Measurements from ENCODE around the gene SP140. TPM values are rescaled to one million over a fixed set of nuclear protein-coding genes. Genes with fewer than 3 reads are reported as not detected.

SP140 gene
- total and polyA plus RNA-seq, 9 of the 15 experiments (the other 6 are each of a cell fraction or from before 2014, with no cell fraction given) = 0.04 to 1.1 (median 0.57) TPM; not detected in 1

DNA sequence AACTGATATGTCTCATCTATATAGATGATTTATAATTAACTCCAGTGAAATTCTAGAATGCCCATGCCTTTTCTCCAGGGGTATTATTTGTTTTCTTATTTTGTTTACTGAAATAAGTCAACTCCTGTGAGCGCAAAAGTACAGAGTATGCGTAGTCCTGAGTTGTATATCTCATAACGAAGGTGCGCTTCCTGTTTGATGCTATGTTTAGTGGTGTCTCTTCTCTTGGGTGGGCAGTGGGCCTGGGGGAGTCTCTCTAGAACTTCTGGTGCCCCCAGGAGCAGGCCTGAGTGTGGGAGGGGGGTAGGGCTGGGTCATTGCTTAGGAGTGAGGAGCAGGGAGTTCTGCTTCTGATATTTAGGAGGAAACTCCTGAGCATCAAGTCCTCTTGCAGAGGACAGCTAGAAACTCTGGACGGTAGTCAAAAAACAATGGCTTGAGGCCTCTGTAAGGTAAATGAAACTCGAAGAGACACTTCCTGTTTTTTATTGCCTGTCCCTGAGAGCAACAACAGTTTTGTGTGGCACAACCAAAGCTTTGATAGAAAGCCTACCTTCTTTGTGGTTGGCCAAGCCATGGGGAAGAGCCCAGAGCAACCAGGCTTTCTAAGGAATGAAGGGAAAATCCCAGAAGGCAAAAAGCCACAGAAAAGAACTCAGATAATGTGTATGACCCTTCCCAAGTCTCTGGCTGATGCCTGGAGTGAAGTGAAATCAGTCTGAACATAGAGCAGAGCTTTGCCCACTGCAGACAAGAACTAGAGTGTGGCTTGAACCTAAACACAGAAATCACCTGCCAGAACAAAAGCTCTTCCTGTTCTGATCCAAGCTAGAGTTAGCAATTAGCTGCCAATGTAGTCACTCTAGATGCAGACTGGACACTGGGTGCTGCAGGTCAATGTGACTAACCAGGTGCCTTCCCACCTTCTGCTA, 92.9 kb downstream of the SP140 start:
- Histone ChIP-seq H3K27me3 (ENCODE audit: control insufficient read depth in 2 of 2, insufficient read depth in 2 of 2, low read length in 2 of 2) (no peaks in the 10 kb centered on the region), H4K20me1 (replicated peaks; ENCODE audit: control insufficient read depth, insufficient read depth, low read length) (no peaks in the 10 kb centered on the region), H3K27ac (ENCODE audit: extremely low read depth, low read depth, low read length) (no peak overlapping the region), H3K4me2 (ENCODE audit: insufficient read depth, low read length) (no peak overlapping the region), H3K9me3 (replicated peaks; ENCODE audit: control insufficient read depth, insufficient read depth, low read depth, low read length) (peaks cover 5% of the 10 kb centered on the region), H3K79me2 (ENCODE audit: control insufficient read depth, insufficient read depth, low read length) (no peaks in the 10 kb centered on the region), H3K4me3 (no peak overlapping the region), H3K36me3 (ENCODE audit: control insufficient read depth, insufficient read depth, low read length) (no peaks in the 10 kb centered on the region), H3K9ac (ENCODE audit: insufficient read depth in 1 of 2, low read depth in 2 of 2, low read length in 2 of 2) (no peak overlapping the region), H3K9me1 (ENCODE audit: control insufficient read depth, insufficient read depth, low read length) (no peaks in the 10 kb centered on the region), H2AFZ (ENCODE audit: low read depth, low read length) (no peak overlapping the region), H3K4me1 (replicated peaks in 1 of 2; ENCODE audit: control insufficient read depth in 2 of 2, insufficient read depth in 2 of 2, low read length in 2 of 2) (peaks cover 0 to 4% of the 10 kb centered on the region in 2 experiments; a peak in 2 of 5 replicates)
- WGBS (ENCODE audit: insufficient coverage, low coverage, missing lambda C conversion rate) = 35% methylated on average over 5 of the region's 6 CpGs
- intact Hi-C loops (cut with micrococcal nuclease) = no loop called here
- no TSS peak for BruUV-seq (replicated peaks)
- FAIRE-seq (no peak), DNase-seq (ENCODE audit: extremely low read depth in 1 of 4, low spot score in 3 of 4) (no peak), ATAC-seq (no peak)
- ChIA-PET POLR2A (no interaction called here), CTCF (ENCODE audit: low intra/inter-chr PET ratio) (no interaction called here)
- peak; percentile 84 for TF ChIP-seq SPI1 (IDR thresholded peaks at IDR 0.05; ENCODE audit: borderline replicate concordance, low read depth, low read length)
- no peak for TF ChIP-seq CREB1 (IDR thresholded peaks at IDR 0.05)
- no peak for TF ChIP-seq CREB1 (CRISPR knock-in tag; IDR thresholded peaks at IDR 0.05)
- in situ Hi-C loops (cut with MboI) = no loop called here

- Histone ChIP-seq H3K36me3 (ENCODE audit: control insufficient read depth, insufficient read depth, low read length) (no peaks in the 10 kb centered on the region), H3K27me3 (ENCODE audit: control insufficient read depth in 2 of 2, insufficient read depth in 2 of 2, low read length in 2 of 2) (no peaks in the 10 kb centered on the region), H3K4me3 (no peak overlapping the region), H4K20me1 (replicated peaks; ENCODE audit: control insufficient read depth, insufficient read depth, low read length) (no peaks in the 10 kb centered on the region), H3K9me1 (ENCODE audit: control insufficient read depth, insufficient read depth, low read length) (no peaks in the 10 kb centered on the region), H3K4me2 (ENCODE audit: insufficient read depth, low read length) (no peak overlapping the region), H3K79me2 (ENCODE audit: control insufficient read depth, insufficient read depth, low read length) (no peaks in the 10 kb centered on the region), H3K9me3 (replicated peaks; ENCODE audit: control insufficient read depth, insufficient read depth, low read depth, low read length) (peaks cover 5% of the 10 kb centered on the region), H3K27ac (ENCODE audit: extremely low read depth, low read depth, low read length) (no peak overlapping the region), H3K4me1 (replicated peaks in 1 of 2; ENCODE audit: control insufficient read depth in 2 of 2, insufficient read depth in 2 of 2, low read length in 2 of 2) (peaks cover 0 to 6% of the 10 kb centered on the region in 2 experiments; a peak in 2 of 5 replicates), H3K9ac (ENCODE audit: insufficient read depth in 1 of 2, low read depth in 2 of 2, low read length in 2 of 2) (no peak overlapping the region), H2AFZ (ENCODE audit: low read depth, low read length) (no peak overlapping the region)
- in situ Hi-C loops (cut with MboI) (no loop called here), intact Hi-C loops (cut with micrococcal nuclease) (no loop called here)
- DNase-seq (ENCODE audit: extremely low read depth in 1 of 4, low spot score in 3 of 4) (no peak), FAIRE-seq (no peak), ATAC-seq (no peak)
- BruUV-seq (replicated peaks) = no TSS peak
- WGBS (ENCODE audit: insufficient coverage, low coverage, missing lambda C conversion rate) = 39% methylated on average over 5 of the region's 5 CpGs
- POLR2A ChIA-PET = no interaction called here
- CTCF ChIA-PET (ENCODE audit: low intra/inter-chr PET ratio) = no interaction called here
- TF ChIP-seq, protein P1, sequence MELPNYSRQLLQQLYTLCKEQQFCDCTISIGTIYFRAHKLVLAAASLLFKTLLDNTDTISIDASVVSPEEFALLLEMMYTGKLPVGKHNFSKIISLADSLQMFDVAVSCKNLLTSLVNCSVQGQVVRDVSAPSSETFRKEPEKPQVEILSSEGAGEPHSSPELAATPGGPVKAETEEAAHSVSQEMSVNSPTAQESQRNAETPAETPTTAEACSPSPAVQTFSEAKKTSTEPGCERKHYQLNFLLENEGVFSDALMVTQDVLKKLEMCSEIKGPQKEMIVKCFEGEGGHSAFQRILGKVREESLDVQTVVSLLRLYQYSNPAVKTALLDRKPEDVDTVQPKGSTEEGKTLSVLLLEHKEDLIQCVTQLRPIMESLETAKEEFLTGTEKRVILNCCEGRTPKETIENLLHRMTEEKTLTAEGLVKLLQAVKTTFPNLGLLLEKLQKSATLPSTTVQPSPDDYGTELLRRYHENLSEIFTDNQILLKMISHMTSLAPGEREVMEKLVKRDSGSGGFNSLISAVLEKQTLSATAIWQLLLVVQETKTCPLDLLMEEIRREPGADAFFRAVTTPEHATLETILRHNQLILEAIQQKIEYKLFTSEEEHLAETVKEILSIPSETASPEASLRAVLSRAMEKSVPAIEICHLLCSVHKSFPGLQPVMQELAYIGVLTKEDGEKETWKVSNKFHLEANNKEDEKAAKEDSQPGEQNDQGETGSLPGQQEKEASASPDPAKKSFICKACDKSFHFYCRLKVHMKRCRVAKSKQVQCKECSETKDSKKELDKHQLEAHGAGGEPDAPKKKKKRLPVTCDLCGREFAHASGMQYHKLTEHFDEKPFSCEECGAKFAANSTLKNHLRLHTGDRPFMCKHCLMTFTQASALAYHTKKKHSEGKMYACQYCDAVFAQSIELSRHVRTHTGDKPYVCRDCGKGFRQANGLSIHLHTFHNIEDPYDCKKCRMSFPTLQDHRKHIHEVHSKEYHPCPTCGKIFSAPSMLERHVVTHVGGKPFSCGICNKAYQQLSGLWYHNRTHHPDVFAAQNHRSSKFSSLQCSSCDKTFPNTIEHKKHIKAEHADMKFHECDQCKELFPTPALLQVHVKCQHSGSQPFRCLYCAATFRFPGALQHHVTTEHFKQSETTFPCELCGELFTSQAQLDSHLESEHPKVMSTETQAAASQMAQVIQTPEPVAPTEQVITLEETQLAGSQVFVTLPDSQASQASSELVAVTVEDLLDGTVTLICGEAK (IDR thresholded peaks at IDR 0.05) = no peak
- TF ChIP-seq, protein P1 (CRISPR knock-in tag; IDR thresholded peaks at IDR 0.05) = no peak
Observed at GRCh38 chr2:230319211-230319862, 93.8 kb downstream of the SP140 start.
